Astrocyte of the cerebellum (primary cell): Measurements from ENCODE around the gene NTM.

Experiments
- DNase-seq: peaks from one replicate; pipeline ENCODE4 v3.0.0-alpha.2; 2011; ENCODE audit warnings: low read depth
- H3K4me3 ChIP-seq: 2 replicates; pipeline ENCODE4 v1.5.1; 2011; ENCODE audit warnings: mild to moderate bottlenecking, low read depth, low read length, moderate library complexity
- CTCF ChIP-seq: IDR thresholded peaks from 2 replicates; pipeline ENCODE4 v1.5.1; 2012; ENCODE audit warnings: low read length, low read depth, moderate library complexity, mild to moderate bottlenecking; ENCODE audit errors: missing control alignments
- in situ Hi-C: cut with HindIII; loops from 2 replicates; pipeline ENCODE4 v1.10.0; 2017; ENCODE audit warnings: low sequenced_read_pairs

NTM gene

GRCh38 chr11:131455843-131456704, 85.7 kb downstream of the NTM start:
- TF ChIP-seq CTCF, result no peak
- DNase-seq, result no peak
- no peak overlapping the region for H3K4me3 ChIP-seq
- in situ Hi-C loops, result no loop called here

- H3K4me3 ChIP-seq, result no peak overlapping the region
- no peak for TF ChIP-seq CTCF
- DNase-seq, result no peak
- in situ Hi-C loops, result no loop called here
Observed at GRCh38 chr11:131457163-131457562, 86.7 kb downstream of the NTM start.

DNA sequence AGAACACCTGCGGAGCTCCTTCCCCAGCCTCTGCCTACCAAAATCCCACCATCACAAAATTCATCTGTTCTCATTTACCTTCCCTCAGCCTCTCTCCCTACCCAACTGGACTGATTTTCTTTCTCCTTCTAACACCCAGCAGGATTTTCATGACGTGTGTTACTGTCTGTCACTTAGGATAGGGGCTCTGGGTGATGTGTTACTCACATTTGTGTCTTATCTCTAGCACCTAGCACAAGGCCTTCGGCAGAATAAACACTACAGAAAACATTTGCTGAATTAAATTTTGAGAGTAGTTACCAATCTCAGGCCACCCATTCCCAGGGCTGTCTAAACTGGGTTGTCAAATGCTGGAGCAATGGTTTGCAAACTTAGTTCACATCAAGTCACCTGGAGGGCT, 88.0 kb downstream of the NTM start:
- in situ Hi-C loops, result no loop called here
- TF ChIP-seq CTCF, result no peak
- no peak for DNase-seq
- H3K4me3 ChIP-seq, result no peak overlapping the region

DNA sequence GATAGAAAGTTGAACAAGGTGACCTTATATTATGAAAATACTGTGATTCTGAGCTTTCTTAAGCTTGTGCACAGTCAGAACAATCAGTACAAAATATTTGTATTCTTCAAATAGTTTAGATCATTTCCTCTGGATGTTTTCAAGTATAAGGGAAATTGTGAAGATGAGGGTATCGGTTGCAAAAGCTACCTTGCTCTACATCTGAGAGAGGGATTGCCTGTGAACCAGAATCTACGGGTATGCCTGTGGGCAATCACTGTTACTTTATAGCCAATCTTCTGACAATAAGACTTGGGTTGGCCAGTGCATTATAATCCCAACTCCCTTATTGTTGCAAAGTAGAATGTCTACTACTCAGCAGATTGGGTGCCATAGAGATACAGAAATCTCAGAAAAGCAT, 90.5 kb downstream of the NTM start:
- no peak overlapping the region for H3K4me3 ChIP-seq
- in situ Hi-C loops, result no loop called here
- TF ChIP-seq CTCF, result no peak
- no peak for DNase-seq

DNA sequence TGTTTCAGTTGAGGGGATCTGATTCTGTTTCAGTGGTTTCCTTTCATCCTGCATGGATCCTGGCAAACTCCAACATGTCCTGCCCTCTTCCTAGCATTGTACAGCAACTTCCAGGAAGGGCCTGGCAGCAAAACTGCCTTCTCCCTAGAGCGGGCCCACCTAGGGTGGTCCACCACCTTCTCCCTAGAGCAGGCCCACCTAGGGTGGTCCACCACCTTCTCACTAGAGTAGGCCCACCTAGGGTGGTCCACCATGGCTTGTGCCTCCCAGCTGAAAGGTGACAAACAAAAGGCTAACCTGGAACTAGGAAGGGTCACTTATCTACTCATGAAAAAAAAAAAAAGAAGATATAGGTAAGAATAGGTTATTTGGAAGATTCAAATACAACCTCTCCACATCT, 92.2 kb downstream of the NTM start:
- DNase-seq, result no peak
- in situ Hi-C loops, result no loop called here
- no peak overlapping the region for H3K4me3 ChIP-seq
- no peak for TF ChIP-seq CTCF

DNA sequence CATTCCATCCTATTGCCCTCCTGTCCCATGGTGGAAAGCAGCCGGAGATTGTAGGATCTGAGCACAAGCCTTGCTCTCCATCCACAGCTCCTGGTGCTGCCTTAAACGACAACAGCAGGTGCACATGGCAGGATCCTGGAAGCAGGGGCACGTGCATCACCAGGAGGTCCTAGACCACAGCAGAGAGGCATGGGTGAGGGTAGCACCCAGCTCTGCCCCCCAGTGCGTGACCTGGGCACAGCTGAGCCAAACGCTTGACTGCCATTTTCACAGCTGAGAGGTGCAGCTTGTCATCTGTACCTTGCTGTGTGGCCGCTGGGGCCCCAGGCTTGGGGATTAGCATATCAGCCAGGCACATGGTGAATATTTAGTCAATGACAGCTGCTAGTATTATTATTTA, 92.7 kb downstream of the NTM start:
- in situ Hi-C loops, result no loop called here
- no peak for DNase-seq
- TF ChIP-seq CTCF, result no peak
- H3K4me3 ChIP-seq, result no peak overlapping the region
